ENCODE measurements around the gene PYCARD.

DNA sequence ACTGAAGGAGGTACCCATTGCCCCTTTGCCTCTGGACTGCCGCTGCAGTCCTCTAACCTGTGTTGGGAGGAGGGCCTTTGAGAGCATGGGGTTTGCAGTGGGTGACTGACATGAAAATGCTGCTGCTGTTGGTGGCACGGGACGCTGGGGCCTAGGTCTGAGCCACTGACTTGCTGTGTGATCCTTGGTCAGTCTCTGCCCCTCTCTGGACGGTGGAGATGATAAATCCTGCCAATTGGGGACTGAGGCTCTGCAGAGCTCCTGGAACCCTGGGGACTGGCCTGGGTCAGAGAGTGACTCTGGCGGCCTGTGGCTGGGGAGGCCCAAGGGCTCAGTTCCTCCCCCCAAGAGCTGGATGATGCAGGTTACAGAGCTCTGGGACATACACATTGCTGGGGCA, 20.5 kb upstream of the PYCARD start:
- TF ChIP-seq POLR2AphosphoS5 (IDR thresholded peaks at IDR 0.05; ENCODE audit: low read depth, low read length) (no peak), SIN3A (IDR thresholded peaks at IDR 0.05; ENCODE audit: borderline replicate concordance, insufficient read depth, low read length) (no peak)
- TF ChIP-seq, protein P1, sequence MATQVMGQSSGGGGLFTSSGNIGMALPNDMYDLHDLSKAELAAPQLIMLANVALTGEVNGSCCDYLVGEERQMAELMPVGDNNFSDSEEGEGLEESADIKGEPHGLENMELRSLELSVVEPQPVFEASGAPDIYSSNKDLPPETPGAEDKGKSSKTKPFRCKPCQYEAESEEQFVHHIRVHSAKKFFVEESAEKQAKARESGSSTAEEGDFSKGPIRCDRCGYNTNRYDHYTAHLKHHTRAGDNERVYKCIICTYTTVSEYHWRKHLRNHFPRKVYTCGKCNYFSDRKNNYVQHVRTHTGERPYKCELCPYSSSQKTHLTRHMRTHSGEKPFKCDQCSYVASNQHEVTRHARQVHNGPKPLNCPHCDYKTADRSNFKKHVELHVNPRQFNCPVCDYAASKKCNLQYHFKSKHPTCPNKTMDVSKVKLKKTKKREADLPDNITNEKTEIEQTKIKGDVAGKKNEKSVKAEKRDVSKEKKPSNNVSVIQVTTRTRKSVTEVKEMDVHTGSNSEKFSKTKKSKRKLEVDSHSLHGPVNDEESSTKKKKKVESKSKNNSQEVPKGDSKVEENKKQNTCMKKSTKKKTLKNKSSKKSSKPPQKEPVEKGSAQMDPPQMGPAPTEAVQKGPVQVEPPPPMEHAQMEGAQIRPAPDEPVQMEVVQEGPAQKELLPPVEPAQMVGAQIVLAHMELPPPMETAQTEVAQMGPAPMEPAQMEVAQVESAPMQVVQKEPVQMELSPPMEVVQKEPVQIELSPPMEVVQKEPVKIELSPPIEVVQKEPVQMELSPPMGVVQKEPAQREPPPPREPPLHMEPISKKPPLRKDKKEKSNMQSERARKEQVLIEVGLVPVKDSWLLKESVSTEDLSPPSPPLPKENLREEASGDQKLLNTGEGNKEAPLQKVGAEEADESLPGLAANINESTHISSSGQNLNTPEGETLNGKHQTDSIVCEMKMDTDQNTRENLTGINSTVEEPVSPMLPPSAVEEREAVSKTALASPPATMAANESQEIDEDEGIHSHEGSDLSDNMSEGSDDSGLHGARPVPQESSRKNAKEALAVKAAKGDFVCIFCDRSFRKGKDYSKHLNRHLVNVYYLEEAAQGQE (IDR thresholded peaks at IDR 0.05; ENCODE audit: insufficient read depth in 1 of 2, low read depth in 2 of 2, low read length in 2 of 2) = no peak
